Measurements from ENCODE around the gene B3GNT3. TPM values are rescaled to one million over a fixed set of nuclear protein-coding genes. Genes with fewer than 3 reads are reported as not detected.

B3GNT3 gene
- total and polyA plus RNA-seq, 9 of the 15 experiments (the other 6 are each of a cell fraction or from before 2014, with no cell fraction given), result 0.06 to 0.11 (median 0.07) TPM; not detected in 6

DNA sequence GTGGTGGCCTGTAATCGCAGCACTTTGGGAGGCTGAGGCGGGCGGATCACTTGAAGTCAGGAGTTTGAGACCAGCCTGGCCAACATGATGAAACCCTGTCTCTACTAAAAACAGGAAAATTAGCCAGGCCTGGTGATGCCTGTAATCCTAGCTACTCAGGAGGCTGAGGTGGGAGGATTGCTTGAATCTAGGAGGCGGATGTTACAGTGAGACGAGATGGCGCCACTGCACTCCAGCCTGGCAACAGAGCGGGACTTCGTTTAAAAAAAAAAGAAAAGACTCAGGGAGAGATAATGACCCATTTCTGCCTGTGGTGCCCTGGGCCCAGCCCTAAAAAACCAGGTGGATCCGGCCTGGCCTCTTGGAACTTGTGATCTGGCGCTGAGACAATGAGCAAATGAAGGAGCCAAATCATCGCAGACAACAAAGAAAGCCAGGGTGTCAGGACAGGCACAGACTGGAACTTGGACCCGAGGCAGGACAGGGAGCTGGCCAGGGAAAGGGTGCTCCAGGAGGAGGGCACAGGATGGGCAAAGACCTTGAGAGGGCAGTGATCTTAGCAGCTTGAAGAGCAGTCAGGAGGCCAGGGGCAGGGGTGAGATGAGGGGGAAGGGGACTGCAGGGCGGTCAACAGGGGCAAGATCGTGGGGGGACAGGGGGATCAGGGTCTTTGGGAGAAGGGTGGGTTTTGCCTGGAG is 53.8 kb downstream of the B3GNT3 start:
- Histone ChIP-seq H2AFZ (ENCODE audit: low read depth, low read length) (no peak overlapping the region), H3K79me2 (ENCODE audit: control insufficient read depth, insufficient read depth, low read length) (no peaks in the 10 kb centered on the region), H3K27ac (ENCODE audit: extremely low read depth, low read depth, low read length) (no peak overlapping the region), H3K9me3 (replicated peaks; ENCODE audit: control insufficient read depth, insufficient read depth, low read depth, low read length) (no peaks in the 10 kb centered on the region), H3K9me1 (ENCODE audit: control insufficient read depth, insufficient read depth, low read length) (no peaks in the 10 kb centered on the region), H4K20me1 (replicated peaks; ENCODE audit: control insufficient read depth, insufficient read depth, low read length) (no peaks in the 10 kb centered on the region), H3K36me3 (ENCODE audit: control insufficient read depth, insufficient read depth, low read length) (no peaks in the 10 kb centered on the region), H3K9ac (ENCODE audit: insufficient read depth in 1 of 2, low read depth in 2 of 2, low read length in 2 of 2) (peak overlapping the region in 1 of 2 experiments; percentile 71; a peak in 2 of 4 replicates), H3K4me2 (ENCODE audit: insufficient read depth, low read length) (no peak overlapping the region), H3K4me3 (no peak overlapping the region), H3K27me3 (ENCODE audit: control insufficient read depth in 2 of 2, insufficient read depth in 2 of 2, low read length in 2 of 2) (no peaks in the 10 kb centered on the region), H3K4me1 (replicated peaks in 1 of 2; ENCODE audit: control insufficient read depth in 2 of 2, insufficient read depth in 2 of 2, low read length in 2 of 2) (peaks cover 0 to 18% of the 10 kb centered on the region in 2 experiments; a peak in 3 of 5 replicates)
- FAIRE-seq (no peak), DNase-seq (ENCODE audit: extremely low read depth in 1 of 4, low spot score in 3 of 4) (no peak), ATAC-seq (no peak)
- intact Hi-C loops (cut with micrococcal nuclease) (no loop called here), in situ Hi-C loops (cut with MboI) (no loop called here)
- CTCF ChIA-PET (ENCODE audit: low intra/inter-chr PET ratio), result no interaction called here
- 0 out of 2 replicates have a peak, but pooled peaks have one; percentile 36 for TF ChIP-seq ZBTB33 (CRISPR knock-in tag; IDR thresholded peaks at IDR 0.05)
- TF ChIP-seq ZNF668 (CRISPR knock-in tag; IDR thresholded peaks at IDR 0.05), result no peak
- TF ChIP-seq SMARCA5 (IDR thresholded peaks at IDR 0.05), result no peak
- TF ChIP-seq ATF7 (IDR thresholded peaks at IDR 0.05), result no peak
- BruUV-seq (replicated peaks), result no TSS peak
- POLR2A ChIA-PET, result interaction anchor here (3.5 kb wide), 1 partner anchor 12 kb away, joined by 24 read pairs; the partner anchor contains the start of gene RPL18A
- 69% methylated on average over 12 of the region's 14 CpGs for WGBS (ENCODE audit: insufficient coverage, low coverage, missing lambda C conversion rate)

Measured in K562 (cell line).